Fibroblast of lung (primary cell): ENCODE measurements around the gene LITAF. TPM values are rescaled to one million over a fixed set of nuclear protein-coding genes. Genes with fewer than 3 reads are reported as not detected.

Experiments used
- DNase-seq, 2 donors: peaks; one replicate each; pipeline versions ENCODE4 v3.0.0 to v3.0.0-alpha.2; 2010; ENCODE audit warnings: low read depth in 2 of 2
- H2AFZ ChIP-seq: 2 replicates; pipeline ENCODE4 v1.5.1; 2012; ENCODE audit warnings: low read length, control low read depth, inconsistent platforms
- H3K27ac ChIP-seq: 2 replicates; pipeline ENCODE4 v1.5.1; 2011; ENCODE audit warnings: low read length, control low read depth; ENCODE audit not compliant: insufficient read depth
- H3K27me3 ChIP-seq: 2 replicates; pipeline ENCODE4 v1.5.1; 2011; ENCODE audit warnings: mild to moderate bottlenecking, low read length; ENCODE audit not compliant: control insufficient read depth, insufficient read depth
- H3K36me3 ChIP-seq: 2 replicates; pipeline ENCODE4 v1.5.1; 2011; ENCODE audit warnings: low read length; ENCODE audit not compliant: control insufficient read depth, insufficient read depth
- H3K4me1 ChIP-seq: 2 replicates; pipeline ENCODE4 v1.5.1; 2011; ENCODE audit warnings: low read length; ENCODE audit not compliant: control insufficient read depth, insufficient read depth; ENCODE audit errors: extremely low read depth
- H3K4me2 ChIP-seq: 2 replicates; pipeline ENCODE4 v1.5.1; 2011; ENCODE audit warnings: low read length, control low read depth; ENCODE audit not compliant: insufficient read depth; ENCODE audit errors: extremely low read depth
- H3K4me3 ChIP-seq, 4 experiments: fragments of 200-600 bp in 1 of 4; sonication (generic) in 1 of 4; replicated peaks in 1 of 4; 2 replicates each; pipeline ENCODE4 v1.5.1; 2011 to 2016; ENCODE audit warnings: low read length in 4 of 4, low read depth in 3 of 4, mild to moderate bottlenecking in 3 of 4, control low read depth in 2 of 4, inconsistent platforms in 1 of 4, mixed read lengths in 1 of 4; ENCODE audit not compliant: insufficient read depth in 1 of 4; ENCODE audit errors: control extremely low read depth in 1 of 4
- H3K79me2 ChIP-seq: 2 replicates; pipeline ENCODE4 v1.5.1; 2012; ENCODE audit warnings: mild to moderate bottlenecking, low read length, inconsistent platforms; ENCODE audit not compliant: control insufficient read depth, insufficient read depth
- H3K9ac ChIP-seq: 2 replicates; pipeline ENCODE4 v1.5.1; 2011; ENCODE audit warnings: mild to moderate bottlenecking, low read length, control low read depth; ENCODE audit not compliant: insufficient read depth
- H3K9me3 ChIP-seq: 2 replicates; pipeline ENCODE4 v1.5.1; 2012; ENCODE audit warnings: low read depth, low read length; ENCODE audit not compliant: control insufficient read depth, insufficient read depth
- H4K20me1 ChIP-seq: 2 replicates; pipeline ENCODE4 v1.5.1; 2011; ENCODE audit warnings: low read length; ENCODE audit not compliant: control insufficient read depth, insufficient read depth; ENCODE audit errors: extremely low read depth
- CTCF ChIP-seq, 2 donors: IDR thresholded peaks in 1 of 2; conservative IDR thresholded peaks in 1 of 2; 1 replicate in 1 of 2; 2 replicates in 1 of 2; pipeline ENCODE4 v1.5.1; 2011 to 2012; ENCODE audit warnings: low read length in 2 of 2, control low read depth in 1 of 2, inconsistent platforms in 1 of 2, low read depth in 1 of 2, mild to moderate bottlenecking in 1 of 2
- EZH2 ChIP-seq: IDR thresholded peaks from 2 replicates; pipeline ENCODE4 v1.5.1; 2012; ENCODE audit warnings: low read length, control low read depth, mild to moderate bottlenecking; ENCODE audit errors: missing control alignments
- polyA plus RNA-seq, 2 donors: library from polyadenylated mRNA; depleted of rRNA in 1 of 2; stranded (reverse) in 1 of 2; unstranded in 1 of 2; fragments of >200 nt; gene quantifications; 2 replicates each; pipeline ENCODE4 v1.2.1, GENCODE V29; 2011 to 2012; ENCODE audit warnings: missing spikeins in 1 of 2
- total RNA-seq: library from RNA; depleted of rRNA; stranded (reverse); fragments of >200 nt; gene quantifications from 2 replicates; pipeline ENCODE4 v1.2.1, GENCODE V29; 2014

LITAF gene
- total and polyA plus RNA-seq, 2 donors (not counting 1 experiment from before 2014, with no cell fraction given) = 79.6 to 162 TPM

DNA sequence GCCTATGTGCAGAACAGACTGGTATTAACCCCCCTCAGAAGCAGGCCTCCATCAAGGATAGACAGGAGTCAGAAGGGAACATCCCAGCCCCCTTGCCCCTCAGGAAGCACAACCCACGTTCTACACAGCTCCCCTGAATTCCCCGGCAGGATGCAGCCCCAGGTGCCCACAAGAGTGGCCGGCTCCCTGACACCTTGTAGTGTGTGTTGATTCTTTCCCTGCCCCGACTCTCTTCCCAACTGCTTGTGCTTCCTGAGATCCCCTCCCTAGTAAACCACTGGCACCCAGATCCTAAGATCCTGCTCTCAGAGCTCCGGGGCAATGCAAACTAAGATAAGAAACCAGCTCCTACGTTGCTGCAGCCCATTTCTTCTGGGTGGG lies 34.8 kb upstream of the LITAF start:
- Histone ChIP-seq H3K9me3 (no peaks in the 10 kb centered on the region), H3K4me3 (peak overlapping the region in 2 of 4 experiments; percentile 1 to 18), H3K27me3 (no peaks in the 10 kb centered on the region), H3K79me2 (no peaks in the 10 kb centered on the region), H3K36me3 (no peaks in the 10 kb centered on the region), H4K20me1 (no peaks in the 10 kb centered on the region), H2AFZ (peak overlapping the region; percentile 52), H3K27ac (peak overlapping the region; percentile 23), H3K9ac (no peak overlapping the region), H3K4me1 (peaks cover 8% of the 10 kb centered on the region), H3K4me2 (peak overlapping the region; percentile 71)
- no peak for DNase-seq
- TF ChIP-seq EZH2 = no peak
- no peak for TF ChIP-seq CTCF (conservative IDR thresholded peaks at IDR 0.05 in 1 of 2, IDR thresholded peaks at IDR 0.05 in 1 of 2; ENCODE audit: low read depth in 1 of 2, low read length in 2 of 2)

GRCh38 chr16:11620243-11621003 lies 33.7 kb upstream of the LITAF start:
- Histone ChIP-seq H3K79me2 (no peaks in the 10 kb centered on the region), H3K4me1 (peaks cover 8% of the 10 kb centered on the region), H2AFZ (no peak overlapping the region), H3K27me3 (no peaks in the 10 kb centered on the region), H3K4me2 (no peak overlapping the region), H3K4me3 (no peak overlapping the region), H4K20me1 (no peaks in the 10 kb centered on the region), H3K36me3 (no peaks in the 10 kb centered on the region), H3K27ac (no peak overlapping the region), H3K9me3 (no peaks in the 10 kb centered on the region), H3K9ac (no peak overlapping the region)
- no peak for DNase-seq
- no peak for TF ChIP-seq CTCF (conservative IDR thresholded peaks at IDR 0.05 in 1 of 2, IDR thresholded peaks at IDR 0.05 in 1 of 2; ENCODE audit: low read depth in 1 of 2, low read length in 2 of 2)
- no peak for TF ChIP-seq EZH2

DNA sequence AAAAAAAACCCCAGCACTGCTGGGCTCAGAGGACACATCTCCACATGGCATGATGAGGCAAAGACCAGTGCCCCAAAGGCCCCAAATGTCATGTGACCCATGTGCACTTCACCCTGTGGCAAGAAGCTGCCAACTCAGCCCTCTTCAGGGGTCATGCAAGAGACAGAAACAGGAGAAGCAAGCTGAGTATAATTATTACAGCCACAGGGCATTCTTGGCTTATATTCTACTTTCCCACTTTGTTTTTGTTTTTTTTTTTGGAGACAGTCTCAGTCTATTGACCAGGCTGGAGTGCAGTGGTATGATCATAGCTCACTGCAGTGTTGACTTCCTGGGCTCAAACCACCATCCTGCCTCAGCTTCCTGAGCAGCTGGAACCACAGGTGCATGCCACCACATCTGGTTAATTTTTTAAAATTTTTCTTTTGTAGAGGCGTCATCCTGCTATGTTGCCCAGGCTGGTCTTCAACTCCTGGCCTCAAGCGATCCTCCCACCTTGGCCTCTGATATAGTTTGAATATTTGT lies 32.7 kb upstream of the LITAF start:
- no peaks in the 10 kb centered on the region for H3K27me3 ChIP-seq
- no peaks in the 10 kb centered on the region for H3K36me3 ChIP-seq
- H4K20me1 ChIP-seq = no peaks in the 10 kb centered on the region
- H3K4me2 ChIP-seq = no peak overlapping the region
- no peak overlapping the region for H2AFZ ChIP-seq
- peaks cover 8% of the 10 kb centered on the region for H3K4me1 ChIP-seq
- no peak overlapping the region for H3K9ac ChIP-seq
- TF ChIP-seq EZH2 = no peak
- no peak for TF ChIP-seq CTCF (conservative IDR thresholded peaks at IDR 0.05 in 1 of 2, IDR thresholded peaks at IDR 0.05 in 1 of 2; ENCODE audit: low read depth in 1 of 2, low read length in 2 of 2)
- H3K4me3 ChIP-seq = no peak overlapping the region
- H3K9me3 ChIP-seq = no peaks in the 10 kb centered on the region
- DNase-seq = no peak
- no peaks in the 10 kb centered on the region for H3K79me2 ChIP-seq
- no peak overlapping the region for H3K27ac ChIP-seq
